Thymus (tissue), 11 donors: ENCODE measurements around the gene SHTN1. TPM values are rescaled to one million over a fixed set of nuclear protein-coding genes. Genes with fewer than 3 reads are reported as not detected.

ENCODE experiments used
- DNase-seq, 9 donors: peaks; one replicate each; pipeline ENCODE4 v3.0.0-alpha.2; 2013; ENCODE audit warnings: low spot score in 9 of 9, low read depth in 6 of 9, missing footprints in 1 of 9
- H3K27ac ChIP-seq, 2 donors: one replicate each; pipeline ENCODE4 v1.5.1; 2013; ENCODE audit warnings: control low read depth in 1 of 2, low read depth in 1 of 2, low read length in 1 of 2, mild to moderate bottlenecking in 1 of 2, moderate library complexity in 1 of 2
- H3K27me3 ChIP-seq, 2 donors: one replicate each; pipeline ENCODE4 v1.5.1; 2013; ENCODE audit warnings: low read length in 1 of 2; ENCODE audit not compliant: control insufficient read depth in 2 of 2, insufficient read depth in 1 of 2
- H3K36me3 ChIP-seq, 2 donors: one replicate each; pipeline ENCODE4 v1.5.1; 2013; ENCODE audit warnings: low read length in 1 of 2, mild to moderate bottlenecking in 1 of 2, moderate library complexity in 1 of 2; ENCODE audit not compliant: control insufficient read depth in 2 of 2, insufficient read depth in 2 of 2
- H3K4me1 ChIP-seq, 2 donors: one replicate each; pipeline ENCODE4 v1.5.1; 2013; ENCODE audit warnings: low read length in 2 of 2; ENCODE audit not compliant: control insufficient read depth in 2 of 2, insufficient read depth in 2 of 2
- H3K4me3 ChIP-seq, 2 donors: one replicate each; pipeline ENCODE4 v1.5.1; 2013; ENCODE audit warnings: low read length in 2 of 2, control low read depth in 1 of 2, mild to moderate bottlenecking in 1 of 2
- H3K9me3 ChIP-seq, 2 donors: one replicate each; pipeline ENCODE4 v1.5.1; 2013; ENCODE audit warnings: low read length in 1 of 2, mild to moderate bottlenecking in 1 of 2; ENCODE audit not compliant: control insufficient read depth in 2 of 2, insufficient read depth in 1 of 2
- WGBS: extraction: QIAGEN DNeasy Blood & Tissue Kit; methylation state at CpG from one replicate; pipeline ENCODE4 v1.1.7; 2013; 5-methylcytosine and 5-hydroxymethylcytosine counted together
- polyA plus RNA-seq: library from polyadenylated mRNA; stranded (reverse); fragments of 200-250 nt; gene quantifications from one replicate; pipeline ENCODE4 v1.2.3, GENCODE V29; 2013
- total RNA-seq: library from RNA; stranded (reverse); fragments of 120-200 nt; gene quantifications from one replicate; pipeline ENCODE4 v1.2.4, GENCODE V29; 2013
- donor health status: healthy.

Gene SHTN1
- total and polyA plus RNA-seq, 2 donors: 5.8 to 23.0 TPM

DNA sequence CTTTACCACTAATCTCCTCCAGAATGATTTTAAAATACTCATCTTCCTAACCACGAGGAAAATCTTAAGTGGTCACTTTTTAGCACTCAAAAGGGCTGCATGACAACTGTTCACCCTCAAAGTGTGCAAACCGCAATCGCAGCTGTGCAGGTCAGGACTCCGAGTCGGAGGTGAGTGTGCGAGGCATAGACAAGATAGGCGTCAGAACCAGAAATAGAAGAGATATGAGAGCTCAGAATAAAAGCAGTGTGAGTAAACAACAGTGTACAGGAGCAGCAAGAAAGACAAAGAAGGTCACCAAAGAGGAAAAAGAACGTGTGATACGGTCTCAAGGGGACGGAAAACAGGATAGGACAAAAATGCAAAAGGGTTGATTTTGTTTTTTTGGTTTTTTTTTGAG is 173.2 kb downstream of the SHTN1 start:
- no peaks in the 10 kb centered on the region for H3K36me3 ChIP-seq
- H3K9me3 ChIP-seq: no peaks in the 10 kb centered on the region
- 95% methylated on average over 10 of the region's 10 CpGs for WGBS
- peaks cover 0 to 2% of the 10 kb centered on the region in 2 donors for H3K27me3 ChIP-seq
- H3K27ac ChIP-seq: no peak overlapping the region
- no peak overlapping the region for H3K4me3 ChIP-seq
- H3K4me1 ChIP-seq: peaks cover 5 to 20% of the 10 kb centered on the region in 2 donors
- DNase-seq: no peak

Other genes starting within 250 kb of the SHTN1 start
- 0.14 TPM for gene ENO4, start 155.7 kb downstream of the SHTN1 start, total RNA-seq
- gene ENO4, start 155.7 kb downstream of the SHTN1 start, polyA plus RNA-seq: 0.11 TPM
- not detected for gene VAX1, start 133.1 kb upstream of the SHTN1 start, total RNA-seq
- gene VAX1, start 133.1 kb upstream of the SHTN1 start, polyA plus RNA-seq: 0.02 TPM
- gene KCNK18, start 192.3 kb upstream of the SHTN1 start, total RNA-seq: not detected
- 0.02 TPM for gene KCNK18, start 192.3 kb upstream of the SHTN1 start, polyA plus RNA-seq
- 6.1 TPM for gene SLC18A2, start 235.9 kb upstream of the SHTN1 start, total RNA-seq
- gene SLC18A2, start 235.9 kb upstream of the SHTN1 start, polyA plus RNA-seq: 27.6 TPM